ENCODE results near the gene TP73.

The TP73 gene

GRCh38 chr1:3633344-3634058, 18.8 kb upstream of the TP73 start:
- DNase-seq (ENCODE audit: extremely low read depth in 1 of 2, low read depth in 1 of 2): no peak

GRCh38 chr1:3634059-3634800, 18.1 kb upstream of the TP73 start:
- DNase-seq (ENCODE audit: extremely low read depth in 1 of 2, low read depth in 1 of 2): no peak

- no peak for DNase-seq (ENCODE audit: extremely low read depth in 1 of 2, low read depth in 1 of 2)
Measured at GRCh38 chr1:3636080-3636479, 16.2 kb upstream of the TP73 start.

GRCh38 chr1:3636531-3636930, 15.8 kb upstream of the TP73 start:
- no peak for DNase-seq (ENCODE audit: extremely low read depth in 1 of 2, low read depth in 1 of 2)

- no peak for DNase-seq (ENCODE audit: extremely low read depth in 1 of 2, low read depth in 1 of 2)
Measured at GRCh38 chr1:3638027-3638426, 14.3 kb upstream of the TP73 start.

GRCh38 chr1:3638676-3639075, 13.6 kb upstream of the TP73 start:
- no peak for DNase-seq (ENCODE audit: extremely low read depth in 1 of 2, low read depth in 1 of 2)

- DNase-seq (ENCODE audit: extremely low read depth in 1 of 2, low read depth in 1 of 2): no peak
Measured at GRCh38 chr1:3639397-3639911, 12.9 kb upstream of the TP73 start.

- DNase-seq (ENCODE audit: extremely low read depth in 1 of 2, low read depth in 1 of 2): no peak
Measured at GRCh38 chr1:3640121-3640837, 12.0 kb upstream of the TP73 start.

- no peak for DNase-seq (ENCODE audit: extremely low read depth in 1 of 2, low read depth in 1 of 2)
Measured at GRCh38 chr1:3641046-3641760, 11.1 kb upstream of the TP73 start.

- no peak for DNase-seq (ENCODE audit: extremely low read depth in 1 of 2, low read depth in 1 of 2)
Measured at GRCh38 chr1:3641816-3642215, 10.5 kb upstream of the TP73 start.

GRCh38 chr1:3642919-3643675, 9.2 kb upstream of the TP73 start:
- no peak for DNase-seq (ENCODE audit: extremely low read depth in 1 of 2, low read depth in 1 of 2)

- no peak for DNase-seq (ENCODE audit: extremely low read depth in 1 of 2, low read depth in 1 of 2)
Measured at GRCh38 chr1:3644273-3644672, 8.0 kb upstream of the TP73 start.

- DNase-seq (ENCODE audit: extremely low read depth in 1 of 2, low read depth in 1 of 2): no peak
Measured at GRCh38 chr1:3645247-3645646, 7.1 kb upstream of the TP73 start.

GRCh38 chr1:3645666-3646355, 6.5 kb upstream of the TP73 start:
- no peak for DNase-seq (ENCODE audit: extremely low read depth in 1 of 2, low read depth in 1 of 2)

- no peak for DNase-seq (ENCODE audit: extremely low read depth in 1 of 2, low read depth in 1 of 2)
Measured at GRCh38 chr1:3646596-3646995, 5.7 kb upstream of the TP73 start.

GRCh38 chr1:3649342-3650247, 2.7 kb upstream of the TP73 start, which contains the start of gene WRAP73:
WRAP73 (minus strand) TSS chr1:3650103; CDS start chr1:3649999, 104 bp downstream.
- DNase-seq (ENCODE audit: extremely low read depth in 1 of 2, low read depth in 1 of 2): peak; percentile 59 to 81

GRCh38 chr1:3650248-3651025, 1.9 kb upstream of the TP73 start:
- no peak for DNase-seq (ENCODE audit: extremely low read depth in 1 of 2, low read depth in 1 of 2)
